H1 (cell line): Measurements from ENCODE around the gene GNAQ. TPM values are rescaled to one million over a fixed set of nuclear protein-coding genes. Genes with fewer than 3 reads are reported as not detected.

Experiments used
- CTCF ChIA-PET: fragments of 300-600 bp; sonication (Branson Sonifier 250); formaldehyde crosslinking; loops from one replicate; lab custom pipeline; 2021; ENCODE audit not compliant: partially characterized antibody; lab: Charles Lee
- POLR2A ChIA-PET: fragments of 300-600 bp; sonication (Branson Sonifier 250); formaldehyde crosslinking; loops from one replicate; lab custom pipeline; 2021; ENCODE audit warnings: inconsistent platforms; ENCODE audit not compliant: partially characterized antibody; lab: Charles Lee
- DNase-seq, 2 experiments: peaks; one replicate each; pipeline versions ENCODE4 v3.0.0 to v3.0.0-alpha.2; 2010 to 2022; ENCODE audit warnings: low spot score in 2 of 2, low read depth in 1 of 2, mixed read lengths in 1 of 2
- FAIRE-seq: peaks from 2 replicates; lab custom pipeline; 2011; peaks lifted over from hg19 to GRCh38; lab: Jason Lieb, UNC
- H2AFZ ChIP-seq: 2 replicates; pipeline ENCODE4 v1.8.1; 2012; ENCODE audit warnings: low read length, inconsistent platforms
- H2AK5ac ChIP-seq: 2 replicates; pipeline ENCODE4 v1.6.1; 2013; ENCODE audit warnings: low read depth, low read length
- H2BK120ac ChIP-seq: replicated peaks from 2 replicates; pipeline ENCODE3; 2013; ENCODE audit warnings: low read depth, low read length, inconsistent platforms
- H2BK12ac ChIP-seq: 2 replicates; pipeline ENCODE4 v1.6.1; 2013; ENCODE audit warnings: low read depth, low read length
- H2BK15ac ChIP-seq: 2 replicates; pipeline ENCODE4 v1.6.1; 2013; ENCODE audit warnings: low read length
- H2BK20ac ChIP-seq: 2 replicates; pipeline ENCODE4 v1.6.1; 2013; ENCODE audit warnings: low read length
- H2BK5ac ChIP-seq: 2 replicates; pipeline ENCODE4 v1.6.1; 2013; ENCODE audit warnings: low read depth, low read length
- H3K14ac ChIP-seq: 2 replicates; pipeline ENCODE4 v1.6.1; 2013; ENCODE audit warnings: inconsistent platforms; ENCODE audit not compliant: insufficient read length
- H3K18ac ChIP-seq: 2 replicates; pipeline ENCODE4 v1.6.1; 2013; ENCODE audit warnings: low read length; ENCODE audit errors: extremely low read depth
- H3K23ac ChIP-seq: 2 replicates; pipeline ENCODE4 v1.6.1; 2013; ENCODE audit warnings: inconsistent platforms; ENCODE audit not compliant: insufficient read length
- H3K23me2 ChIP-seq: 2 replicates; pipeline ENCODE4 v1.6.1; 2013; ENCODE audit warnings: low read depth, low read length
- H3K27ac ChIP-seq: 2 replicates; pipeline ENCODE4 v1.6.1; 2011; ENCODE audit warnings: low read depth, low read length, inconsistent platforms
- H3K27me3 ChIP-seq, 4 experiments: replicated peaks in 1 of 4; 1 replicate in 1 of 4; 2 replicates in 3 of 4; pipeline versions ENCODE4 v1.6.1 to v1.8.1; 2011 to 2013; ENCODE audit warnings: low read length in 3 of 4, mild to moderate bottlenecking in 3 of 4, inconsistent platforms in 2 of 4, mixed read lengths in 2 of 4, moderate library complexity in 1 of 4; ENCODE audit not compliant: control insufficient read depth in 3 of 4, insufficient read depth in 3 of 4; ENCODE audit errors: extremely low read depth in 1 of 4
- H3K36me3 ChIP-seq, 4 experiments: 2 replicates each; pipeline versions ENCODE4 v1.6.1 to v1.8.1; 2011 to 2013; ENCODE audit warnings: mild to moderate bottlenecking in 4 of 4, low read length in 3 of 4, moderate library complexity in 2 of 4, control low read depth in 1 of 4, inconsistent platforms in 1 of 4; ENCODE audit not compliant: insufficient read depth in 4 of 4, control insufficient read depth in 2 of 4
- H3K4ac ChIP-seq: replicated peaks from 2 replicates; pipeline ENCODE3; 2013; ENCODE audit warnings: low read length, low read depth, mixed read lengths, inconsistent platforms; ENCODE audit not compliant: insufficient read length
- H3K4me1 ChIP-seq, 4 experiments: replicated peaks in 1 of 4; 1 replicate in 1 of 4; 2 replicates in 3 of 4; pipeline versions ENCODE4 v1.6.1 to v1.8.1; 2011 to 2013; ENCODE audit warnings: low read length in 3 of 4, inconsistent platforms in 2 of 4, mixed read lengths in 1 of 4; ENCODE audit not compliant: insufficient read depth in 4 of 4, control insufficient read depth in 3 of 4
- H3K4me2 ChIP-seq, 2 experiments: 2 replicates each; pipeline versions ENCODE4 v1.6.1 to v1.8.1; 2011 to 2013; ENCODE audit warnings: low read depth in 2 of 2, low read length in 2 of 2, control low read depth in 1 of 2, inconsistent platforms in 1 of 2, mild to moderate bottlenecking in 1 of 2; ENCODE audit not compliant: insufficient read depth in 1 of 2
- H3K4me3 ChIP-seq, 4 experiments: fragments of 200-600, 300-600 bp in 1 of 4; sonication (generic), shearing (Covaris generic), sonication (Bioruptor Twin) in 1 of 4; 2 replicates each; pipeline versions ENCODE4 v1.5.1 to v1.8.1; 2011 to 2016; ENCODE audit warnings: low read length in 4 of 4, low read depth in 3 of 4, control low read depth in 2 of 4, inconsistent platforms in 2 of 4, mild to moderate bottlenecking in 2 of 4, mixed read lengths in 1 of 4, moderate library complexity in 1 of 4; ENCODE audit not compliant: insufficient read depth in 2 of 4; ENCODE audit errors: extremely low read depth in 1 of 4
- H3K56ac ChIP-seq: replicated peaks from 2 replicates; pipeline ENCODE3; 2013; ENCODE audit warnings: low read depth, mild to moderate bottlenecking, mixed read lengths, low read length, inconsistent platforms; ENCODE audit not compliant: insufficient read length
- H3K79me1 ChIP-seq: 2 replicates; pipeline ENCODE4 v1.6.1; 2013; ENCODE audit warnings: low read depth, low read length, control low read depth
- H3K79me2 ChIP-seq, 2 experiments: 2 replicates each; pipeline versions ENCODE4 v1.6.1 to v1.8.1; 2012 to 2013; ENCODE audit warnings: low read length in 2 of 2, mild to moderate bottlenecking in 2 of 2, inconsistent platforms in 1 of 2; ENCODE audit not compliant: insufficient read depth in 2 of 2, control insufficient read depth in 1 of 2
- H3K9ac ChIP-seq, 4 experiments: replicated peaks in 1 of 4; 1 replicate in 1 of 4; 2 replicates in 3 of 4; pipeline versions ENCODE4 v1.6.1 to v1.8.1; 2011 to 2013; ENCODE audit warnings: low read depth in 3 of 4, low read length in 3 of 4, control low read depth in 2 of 4, mild to moderate bottlenecking in 2 of 4, moderate library complexity in 2 of 4, inconsistent platforms in 1 of 4; ENCODE audit errors: extremely low read depth in 1 of 4
- H3K9me3 ChIP-seq, 2 experiments: 2 replicates each; pipeline versions ENCODE4 v1.6.1 to v1.8.1; 2012 to 2013; ENCODE audit warnings: mild to moderate bottlenecking in 2 of 2, moderate library complexity in 2 of 2, control low read depth in 1 of 2, inconsistent platforms in 1 of 2, low read depth in 1 of 2, low read length in 1 of 2, mixed read lengths in 1 of 2; ENCODE audit not compliant: insufficient read depth in 2 of 2
- H4K20me1 ChIP-seq, 2 experiments: replicated peaks in 1 of 2; 2 replicates each; pipeline versions ENCODE3 to v1.8.1; 2011 to 2013; ENCODE audit warnings: inconsistent platforms in 2 of 2, low read length in 2 of 2, mild to moderate bottlenecking in 1 of 2; ENCODE audit not compliant: insufficient read depth in 2 of 2, control insufficient read depth in 1 of 2
- H4K5ac ChIP-seq: 2 replicates; pipeline ENCODE4 v1.6.1; 2013; ENCODE audit warnings: low read length, low read depth, mixed read lengths, inconsistent platforms; ENCODE audit not compliant: insufficient read length
- H4K8ac ChIP-seq: 2 replicates; pipeline ENCODE4 v1.8.0; 2013; ENCODE audit warnings: mild to moderate bottlenecking, moderate library complexity, low read length, inconsistent platforms; ENCODE audit not compliant: insufficient read depth; ENCODE audit errors: extremely low read depth
- H4K91ac ChIP-seq: replicated peaks from 2 replicates; pipeline ENCODE3; 2013; ENCODE audit warnings: low read length, mixed read lengths, inconsistent platforms; ENCODE audit not compliant: insufficient read length
- BACH1 ChIP-seq: IDR thresholded peaks from 2 replicates; pipeline ENCODE4 v1.6.1; 2012; ENCODE audit warnings: low read length, improper control_type of control experiment
- BCL11A ChIP-seq, 2 experiments: IDR thresholded peaks; one replicate each; pipeline ENCODE4 v1.6.1; 2011; ENCODE audit warnings: low read depth in 2 of 2, low read length in 2 of 2, mild to moderate bottlenecking in 2 of 2
- CHD2 ChIP-seq: IDR thresholded peaks from 2 replicates; pipeline ENCODE4 v1.6.1; 2012; ENCODE audit warnings: low read length, improper control_type of control experiment
- FOSL1 ChIP-seq: IDR thresholded peaks from 2 replicates; pipeline ENCODE4 v1.6.1; 2011; ENCODE audit warnings: mild to moderate bottlenecking, low read depth, low read length, moderate library complexity; ENCODE audit not compliant: insufficient read depth
- GABPA ChIP-seq: IDR thresholded peaks from 2 replicates; pipeline ENCODE4 v1.6.1; 2011; ENCODE audit warnings: mild to moderate bottlenecking, low read length, moderate library complexity, borderline replicate concordance; ENCODE audit not compliant: insufficient read depth
- HDAC6 ChIP-seq: IDR thresholded peaks from one replicate; pipeline ENCODE4 v1.7.1; 2012; ENCODE audit warnings: low read depth, mild to moderate bottlenecking, inconsistent platforms, low read length, moderate library complexity
- JUN ChIP-seq: IDR thresholded peaks from 2 replicates; pipeline ENCODE4 v1.6.1; 2011; ENCODE audit warnings: low read depth, mild to moderate bottlenecking, improper control_type of control experiment, low read length
- JUND ChIP-seq: IDR thresholded peaks from 2 replicates; pipeline ENCODE4 v1.6.1; 2011; ENCODE audit warnings: mild to moderate bottlenecking, improper control_type of control experiment, low read length
- POU5F1 ChIP-seq: IDR thresholded peaks from 2 replicates; pipeline ENCODE4 v1.6.1; 2011; ENCODE audit warnings: low read depth, mild to moderate bottlenecking, low read length, moderate library complexity
- SAP30 ChIP-seq: fragments of 300-600 bp; sonication (generic); IDR thresholded peaks from 2 replicates; pipeline ENCODE4 v1.7.1; 2012; ENCODE audit warnings: low read length, moderate library complexity, mild to moderate bottlenecking, inconsistent platforms; ENCODE audit not compliant: insufficient read depth, insufficient replicate concordance
- SIN3A ChIP-seq, 2 experiments: IDR thresholded peaks in 1 of 2; conservative IDR thresholded peaks in 1 of 2; 2 replicates each; pipeline ENCODE4 v1.6.1; 2011 to 2012; ENCODE audit warnings: low read length in 2 of 2, improper control_type of control experiment in 1 of 2, low read depth in 1 of 2, mild to moderate bottlenecking in 1 of 2
- SP2 ChIP-seq: IDR thresholded peaks from 2 replicates; pipeline ENCODE4 v1.6.1; 2012; ENCODE audit warnings: mild to moderate bottlenecking, low read length, inconsistent platforms
- TAF7 ChIP-seq: optimal IDR thresholded peaks from 2 replicates; pipeline ENCODE3; 2011; ENCODE audit warnings: low read depth, mild to moderate bottlenecking, inconsistent platforms, low read length, moderate library complexity, borderline replicate concordance
- TBP ChIP-seq: IDR thresholded peaks from 2 replicates; pipeline ENCODE4 v1.6.1; 2011; ENCODE audit warnings: low read depth, low read length, improper control_type of control experiment
- ZNF274 ChIP-seq: IDR thresholded peaks from 2 replicates; pipeline ENCODE4 v1.7.0; 2012; ENCODE audit warnings: low read length, borderline replicate concordance; ENCODE audit errors: extremely low read depth
- WGBS, 2 experiments: shearing (Covaris generic) in 1 of 2; methylation state at CpG; one replicate each; pipeline versions ENCODE4 v1.1.6 to v1.1.7; 2013 to 2015; ENCODE audit warnings: low lambda C conversion rate in 2 of 2, mixed read lengths in 2 of 2, inconsistent platforms in 1 of 2, low coverage in 1 of 2, missing lambda C conversion rate in 1 of 2; ENCODE audit not compliant: insufficient replicate concordance in 2 of 2, insufficient coverage in 1 of 2, insufficient read length in 1 of 2; ENCODE audit errors: extremely low coverage in 1 of 2, missing lambda C conversion rate in 1 of 2; 5-methylcytosine and 5-hydroxymethylcytosine counted together
- polyA plus RNA-seq, 7 experiments: library from polyadenylated mRNA; depleted of rRNA in 3 of 7; stranded (reverse) in 5 of 7; unstranded in 2 of 7; fragments of >200 nt in 5 of 7; fragments of 200-250 nt in 2 of 7; gene quantifications; 1 replicate in 5 of 7; 2 replicates in 1 of 7; 4 replicates in 1 of 7; pipeline versions ENCODE4 v1.2.1 to v1.2.3, GENCODE V29; 2011 to 2013; ENCODE audit warnings: missing spikeins in 2 of 7, mixed read lengths in 2 of 7
- total RNA-seq: library from RNA; stranded (reverse); fragmentation: NEBNext Ultra II Directional; extraction: Animal tissue kit (Norgen Biotek cat#: 25700); gene quantifications from 2 replicates; pipeline ENCODE4 v1.2.1, GENCODE V29; 2021

Gene GNAQ
- total and polyA plus RNA-seq, 2 of the 8 experiments (the other 6 are each of a cell fraction or from before 2014, with no cell fraction given), result 22.8 to 63.8 TPM

DNA sequence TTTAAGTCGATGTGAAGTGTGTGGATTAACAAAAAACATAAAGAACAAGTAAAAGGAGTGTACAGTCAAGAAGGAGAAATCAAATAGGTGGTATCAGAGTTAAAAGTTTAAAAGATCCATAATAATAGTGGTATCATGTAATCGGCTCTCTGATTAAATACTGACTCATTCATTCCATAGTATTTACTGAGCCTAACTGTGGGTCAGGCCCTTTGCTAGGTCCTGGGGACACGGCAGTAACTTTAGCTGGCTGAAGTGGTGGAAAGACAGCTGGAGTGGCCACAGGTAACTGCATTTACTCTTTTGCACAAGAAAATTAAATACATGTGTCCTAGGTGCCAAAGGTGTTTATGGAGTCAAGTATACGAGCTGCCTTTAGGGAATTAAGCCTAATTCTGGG is 124.0 kb downstream of the GNAQ start:
- peaks cover 0 to 1% of the 10 kb centered on the region in 2 experiments for H4K20me1 ChIP-seq
- H3K14ac ChIP-seq, result no peak overlapping the region
- no peaks in the 10 kb centered on the region for H3K9me3 ChIP-seq
- CTCF ChIA-PET, result interaction anchor here (1.3 kb wide), 1 partner anchor 10 kb away, joined by 4 read pairs; no protein-coding TSS in a partner anchor
- H4K5ac ChIP-seq, result no peak overlapping the region
- H3K23me2 ChIP-seq, result no peaks in the 10 kb centered on the region
- H3K4me1 ChIP-seq, result peaks cover 0 to 4% (median 1%) of the 10 kb centered on the region in 4 experiments; a peak in 1 of 7 replicates
- no peak overlapping the region for H2BK120ac ChIP-seq
- H3K79me1 ChIP-seq, result no peaks in the 10 kb centered on the region; the same call in 1 of the 2 replicates
- no peak overlapping the region for H2BK12ac ChIP-seq
- no peaks in the 10 kb centered on the region for H3K27me3 ChIP-seq
- no peak overlapping the region for H2BK5ac ChIP-seq
- H2BK15ac ChIP-seq, result no peak overlapping the region
- 69 to 100% methylated on average over 1 to 4 of the region's 4 CpGs for WGBS, 2 experiments
- H2BK20ac ChIP-seq, result no peak overlapping the region
- H3K4me2 ChIP-seq, result no peak overlapping the region
- no peak overlapping the region for H3K18ac ChIP-seq
- H3K4me3 ChIP-seq, result no peak overlapping the region
- H3K56ac ChIP-seq, result no peak overlapping the region
- no peak overlapping the region for H4K91ac ChIP-seq
- no peak overlapping the region for H2AFZ ChIP-seq
- no peak overlapping the region for H2AK5ac ChIP-seq
- FAIRE-seq, result no peak
- H3K9ac ChIP-seq, result no peak overlapping the region
- H4K8ac ChIP-seq, result no peak overlapping the region
- H3K36me3 ChIP-seq, result no peaks in the 10 kb centered on the region
- no peak overlapping the region for H3K23ac ChIP-seq
- no peak overlapping the region for H3K27ac ChIP-seq
- H3K4ac ChIP-seq, result no peak overlapping the region
- POLR2A ChIA-PET, result no interaction called here
- DNase-seq, result no peak
- peaks cover 0 to 3% of the 10 kb centered on the region in 2 experiments; a peak in 2 of 4 replicates for H3K79me2 ChIP-seq
- TF ChIP-seq SIN3A (conservative IDR thresholded peaks at IDR 0.05 in 1 of 2, IDR thresholded peaks at IDR 0.05 in 1 of 2; ENCODE audit: low read depth in 1 of 2, low read length in 2 of 2) (no peak), SAP30 (no peak), TAF7 (no peak), POU5F1 (no peak), HDAC6 (no peak), GABPA (no peak), ZNF274 (no peak), CHD2 (no peak), FOSL1 (no peak), JUND (no peak), TBP (no peak), JUN (no peak), SP2 (no peak), BCL11A (IDR thresholded peaks at IDR 0.05; ENCODE audit: low read depth in 2 of 2, low read length in 2 of 2) (no peak), BACH1 (no peak)
